Measurements from ENCODE around the gene CD22.

Gene CD22

DNA sequence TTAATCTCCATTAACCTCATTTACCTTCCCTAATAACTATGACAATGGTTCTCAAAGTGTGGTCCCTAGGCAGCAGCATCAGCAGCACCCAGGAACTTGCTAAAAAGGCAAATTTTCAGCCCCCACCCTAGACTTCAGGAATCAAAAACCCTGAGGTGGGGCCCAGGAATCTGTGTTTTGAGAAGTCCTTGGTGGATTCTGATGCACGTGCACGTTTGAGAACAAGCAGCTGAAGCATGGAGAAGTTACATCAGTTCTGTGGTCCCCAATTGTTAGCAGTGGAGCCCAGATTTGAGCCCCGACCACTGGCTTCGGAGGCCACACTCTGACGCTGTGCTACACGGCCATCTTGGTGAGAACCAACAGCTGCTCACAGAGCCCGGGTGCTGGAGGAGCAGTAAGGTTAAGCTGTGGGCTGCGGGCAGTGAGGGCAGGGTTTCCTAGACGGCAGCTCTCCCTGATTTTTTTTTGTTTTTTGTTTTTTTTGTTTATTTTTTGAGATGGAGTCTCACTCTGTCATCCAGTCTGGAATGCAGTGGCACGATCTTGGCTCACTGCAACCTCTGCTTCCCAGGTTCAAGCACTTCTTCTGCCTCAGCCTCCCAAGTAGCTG is 14.0 kb upstream of the CD22 start:
- DNase-seq: no peak

GRCh38 chr19:35315883-35316282 is 13.1 kb upstream of the CD22 start:
- DNase-seq: no peak

DNA sequence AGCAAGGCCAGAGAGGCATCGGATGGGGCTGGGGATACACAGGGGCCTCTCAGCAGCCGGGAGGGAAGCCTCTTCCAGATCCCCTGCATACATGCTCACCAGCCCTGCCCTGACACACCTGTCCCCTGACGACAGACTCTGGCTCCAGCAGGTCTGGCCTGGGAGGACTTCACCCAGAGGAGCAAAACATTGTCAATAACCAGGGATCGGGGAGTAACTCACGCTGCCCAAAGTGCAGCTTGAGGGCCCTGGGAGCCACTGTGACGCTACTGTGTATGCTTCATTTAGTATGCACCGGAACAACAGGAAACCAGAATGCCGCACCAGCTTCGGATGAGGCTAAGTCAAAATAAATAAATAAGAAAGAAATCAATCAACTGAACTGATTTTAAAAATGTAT is 12.4 kb upstream of the CD22 start:
- DNase-seq: no peak

DNA sequence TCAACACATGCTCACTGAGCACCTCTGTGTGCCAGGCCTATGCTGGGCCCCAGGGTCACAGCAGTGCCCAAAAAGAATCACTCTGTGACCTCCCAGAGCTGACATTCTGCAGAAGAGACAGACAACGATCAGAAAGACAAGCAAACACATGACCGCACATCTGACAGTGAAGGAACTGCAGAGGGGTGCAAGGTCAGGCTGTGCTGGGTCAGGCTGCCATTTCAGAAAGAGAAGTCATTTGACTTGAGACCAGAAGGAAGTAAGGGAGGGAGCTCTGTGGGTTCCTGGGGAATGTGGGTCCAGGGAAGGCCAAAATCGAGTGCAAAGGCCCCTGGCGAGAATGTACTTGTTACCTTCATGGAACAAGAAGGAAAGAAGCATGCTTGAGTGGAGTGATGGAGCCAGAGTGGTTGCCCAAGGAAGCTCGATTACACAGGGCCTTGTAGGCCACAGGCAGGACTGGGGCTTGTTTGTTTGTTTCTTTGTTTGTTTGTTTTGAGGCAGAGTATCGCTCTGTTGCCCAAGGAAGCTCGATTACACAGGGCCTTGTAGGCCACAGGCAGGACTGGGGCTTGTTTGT is 11.4 kb upstream of the CD22 start:
- no peak for DNase-seq

DNA sequence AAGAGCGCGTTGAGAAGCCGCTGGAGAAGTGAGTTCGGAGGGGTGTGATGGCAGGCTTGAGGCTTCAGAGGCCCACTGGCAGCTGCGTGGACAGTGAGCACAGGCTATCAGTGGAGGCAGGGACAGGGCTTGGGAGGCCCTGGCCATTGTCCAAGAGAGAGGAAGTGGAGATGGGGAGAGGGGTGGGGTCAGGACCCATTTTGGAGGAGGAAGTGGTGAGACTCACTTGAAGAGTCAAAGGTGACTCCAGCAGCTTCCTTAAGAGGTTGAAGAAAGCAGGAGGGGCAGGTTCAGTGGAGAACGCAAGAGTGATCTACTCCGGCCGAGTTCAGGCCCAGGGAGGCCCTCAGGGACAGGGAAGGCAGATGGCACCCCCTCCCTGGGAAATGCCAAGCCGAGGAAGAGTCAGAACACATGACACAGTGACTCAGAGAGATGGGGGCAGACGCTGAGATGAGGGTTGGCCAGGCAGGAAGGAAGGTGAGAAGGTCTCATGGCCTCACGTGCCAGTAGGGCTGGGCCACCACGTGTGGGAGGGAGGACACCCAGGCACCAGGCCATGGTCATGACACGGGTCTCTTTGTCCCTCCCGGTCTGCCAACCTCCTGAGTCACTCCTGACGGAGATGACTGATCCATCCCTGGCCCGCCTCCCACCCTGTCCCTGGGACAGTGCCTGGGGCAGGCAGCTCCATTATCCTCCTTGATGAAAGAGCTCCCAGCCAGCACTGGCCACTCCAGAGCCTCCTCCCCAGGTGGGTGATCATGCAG is 10.1 kb upstream of the CD22 start:
- no peak for DNase-seq

- no peak for DNase-seq
Observed at GRCh38 chr19:35320065-35320713, 8.8 kb upstream of the CD22 start.

GRCh38 chr19:35321291-35321690 is 7.7 kb upstream of the CD22 start:
- DNase-seq: no peak

DNA sequence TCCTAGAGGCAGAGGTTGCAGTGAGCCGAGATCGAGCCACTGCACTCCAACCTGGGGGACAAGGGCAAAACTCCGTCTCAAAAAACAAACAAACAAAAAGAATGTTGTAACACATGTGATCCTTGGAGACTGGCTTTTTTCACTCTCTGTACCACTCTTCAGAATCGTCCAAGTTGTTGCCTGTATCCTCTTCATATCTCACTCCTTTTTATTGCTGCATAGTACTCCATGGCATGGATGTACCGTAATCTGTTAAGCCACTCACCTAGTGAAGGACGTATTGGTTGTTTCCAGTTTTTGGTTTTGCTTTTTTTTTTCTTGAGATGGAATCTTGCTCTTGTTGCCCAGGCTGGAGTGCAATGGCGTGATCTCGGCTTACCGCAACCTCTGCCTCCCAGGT is 7.0 kb upstream of the CD22 start:
- DNase-seq: no peak

GRCh38 chr19:35327642-35328041 is 1.3 kb upstream of the CD22 start:
- no peak for DNase-seq

DNA sequence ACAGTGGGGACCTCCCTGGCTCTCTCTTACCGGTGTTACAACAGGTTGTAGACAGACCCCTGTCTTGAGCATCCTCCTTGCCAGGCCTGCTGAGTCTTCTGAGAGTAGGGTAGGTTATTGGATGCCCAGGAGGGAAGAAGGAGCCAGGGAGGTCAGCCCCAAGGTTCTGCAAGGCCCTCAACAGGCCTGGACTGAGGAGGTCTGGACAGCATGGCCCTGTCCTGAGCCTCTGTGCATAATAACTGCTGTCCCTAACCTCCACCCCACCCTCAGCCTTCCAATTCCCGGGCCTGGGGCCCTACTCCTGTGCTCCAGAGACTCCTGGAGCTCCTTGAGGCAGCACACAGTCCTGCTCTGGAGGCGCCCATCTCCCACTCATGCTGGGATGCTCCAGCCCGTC is 336 bp downstream of the CD22 start:
- no peak for DNase-seq

DNA sequence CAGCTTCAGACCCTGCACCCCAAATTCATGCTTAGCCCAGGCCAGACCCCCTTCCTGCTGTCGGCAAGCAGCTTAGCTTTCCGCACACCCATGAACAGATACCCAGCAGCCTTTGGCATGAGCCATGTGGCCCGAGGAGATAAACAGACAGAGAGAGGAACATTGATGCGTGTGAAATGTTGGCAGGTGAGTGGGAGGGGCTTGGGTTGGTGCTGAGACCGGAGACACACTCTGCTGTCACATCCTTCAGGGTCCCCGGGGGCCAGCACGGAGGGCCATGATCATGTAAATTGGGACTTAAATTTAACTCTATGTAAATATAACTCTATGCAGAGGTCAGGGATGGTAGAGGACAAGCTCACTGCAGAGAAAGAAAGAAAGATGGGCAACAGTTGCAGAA is 1.5 kb downstream of the CD22 start:
- no peak for DNase-seq

GRCh38 chr19:35331551-35332214 is 2.7 kb downstream of the CD22 start:
- no peak for DNase-seq

DNA sequence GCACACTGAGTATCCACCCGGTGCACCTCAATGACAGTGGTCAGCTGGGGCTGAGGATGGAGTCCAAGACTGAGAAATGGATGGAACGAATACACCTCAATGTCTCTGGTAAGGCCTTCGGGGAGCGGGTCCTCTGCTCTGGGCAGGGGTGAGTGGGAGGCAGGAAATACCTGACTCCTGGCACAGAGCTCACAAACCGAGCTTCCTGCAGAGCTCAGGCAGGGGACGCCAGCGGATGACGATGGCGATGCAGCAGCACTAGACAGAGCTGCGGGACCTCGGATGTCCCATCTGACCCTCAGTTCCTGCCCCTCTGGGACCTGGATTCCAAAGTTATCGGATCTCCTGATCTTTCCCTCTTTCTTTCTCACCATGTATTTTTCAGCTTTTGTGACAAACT is 3.8 kb downstream of the CD22 start:
- DNase-seq: no peak

DNA sequence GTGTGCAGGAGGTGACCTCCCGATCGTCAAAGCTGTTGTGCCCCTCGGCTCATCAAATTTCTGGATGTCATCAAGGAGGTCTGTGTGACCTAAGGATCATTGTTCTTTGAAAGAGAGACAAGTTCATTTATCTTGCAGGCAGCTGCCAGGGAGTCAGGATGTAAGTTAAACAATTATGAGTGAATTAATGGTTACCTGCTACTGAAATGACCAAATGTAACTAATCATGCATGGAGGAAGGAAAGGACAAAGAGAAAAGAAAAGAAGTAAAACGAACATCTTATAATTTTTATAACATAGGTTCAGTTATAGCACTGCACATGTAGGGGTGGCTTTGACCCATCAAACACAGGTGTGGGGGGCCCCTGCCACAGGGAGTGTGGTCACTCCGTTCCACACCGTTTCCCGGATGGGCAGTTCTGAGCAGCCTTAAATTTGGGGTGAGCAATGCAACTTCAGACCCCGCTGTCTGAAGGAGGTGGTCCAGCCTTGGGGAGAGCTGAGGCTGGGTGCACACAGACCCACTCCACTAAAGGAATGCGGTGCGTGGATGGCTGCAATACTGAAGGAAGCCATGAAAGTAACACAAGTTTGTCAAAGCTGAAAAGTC is 5.3 kb downstream of the CD22 start:
- no peak for DNase-seq

DNA sequence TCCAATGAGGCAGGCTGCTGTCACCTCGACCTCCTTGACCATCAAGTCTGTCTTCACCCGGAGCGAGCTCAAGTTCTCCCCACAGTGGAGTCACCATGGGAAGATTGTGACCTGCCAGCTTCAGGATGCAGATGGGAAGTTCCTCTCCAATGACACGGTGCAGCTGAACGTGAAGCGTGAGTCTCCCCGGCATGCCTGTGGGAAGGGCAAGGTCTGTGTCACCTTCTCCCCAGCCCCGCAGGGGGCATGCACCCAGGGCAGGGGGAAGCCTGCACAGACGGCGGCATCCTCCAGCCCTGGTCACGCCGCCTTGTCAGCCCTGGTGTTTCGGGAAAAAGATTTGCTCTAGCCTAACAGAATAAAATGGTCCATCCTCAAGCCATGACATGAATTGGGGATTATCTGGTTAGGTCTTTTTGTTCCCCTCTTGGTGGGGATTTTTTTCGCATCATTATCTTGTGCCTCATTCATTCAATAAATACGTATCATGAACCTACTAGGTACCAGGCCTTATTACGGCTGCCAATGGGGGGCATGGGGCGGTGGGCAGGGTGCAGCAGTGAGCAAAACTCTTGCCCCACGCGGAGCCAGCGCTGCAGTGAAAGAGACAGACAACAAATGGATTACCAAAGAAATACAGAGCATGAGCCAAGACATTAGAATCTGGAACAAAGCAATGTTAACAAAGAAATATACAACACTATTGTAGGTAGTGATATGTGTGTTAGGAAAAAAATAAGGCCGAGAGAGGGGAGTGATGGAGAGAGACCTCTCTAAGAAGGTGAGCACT is 7.4 kb downstream of the CD22 start:
- no peak for DNase-seq

- no peak for DNase-seq
Observed at GRCh38 chr19:35337097-35337983, 8.4 kb downstream of the CD22 start.

- no peak for DNase-seq
Observed at GRCh38 chr19:35337984-35338296, 9.0 kb downstream of the CD22 start.

- DNase-seq: no peak
Observed at GRCh38 chr19:35340431-35340830, 11.4 kb downstream of the CD22 start.

GRCh38 chr19:35341006-35341405 is 12.0 kb downstream of the CD22 start:
- DNase-seq: no peak

- no peak for DNase-seq
Observed at GRCh38 chr19:35341565-35342225, 12.7 kb downstream of the CD22 start.

DNA sequence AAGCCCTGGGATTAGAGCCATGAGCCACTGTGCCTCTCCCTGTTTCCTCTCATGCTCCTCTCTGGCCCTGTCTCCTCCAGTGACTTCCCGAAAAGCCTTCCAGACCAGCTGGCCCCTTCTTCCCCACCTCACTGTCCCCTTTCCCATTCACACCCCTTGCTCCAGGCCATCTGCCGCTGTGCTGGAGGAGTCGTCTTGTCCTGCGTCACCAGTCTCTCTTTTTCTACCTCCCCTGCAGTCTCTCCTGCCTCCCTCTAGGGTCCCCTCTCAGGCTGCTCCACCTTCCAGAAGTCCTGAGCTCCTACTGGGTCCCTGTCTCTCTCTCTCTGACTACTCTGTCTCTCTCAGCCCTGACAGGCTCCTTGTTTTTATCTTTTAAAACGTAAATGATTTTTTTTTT is 13.4 kb downstream of the CD22 start:
- DNase-seq: no peak
